ENCODE measurements around the gene SNAP29. TPM values are rescaled to one million over a fixed set of nuclear protein-coding genes. Genes with fewer than 3 reads are reported as not detected.
"Not testable (repeated sequence)": the region's sequence is repeated elsewhere in the genome, so short reads cannot be mapped to it uniquely, and the experiment has no call there.

Gene SNAP29
- total RNA-seq, 2 experiments from 2014 or later = 20.0 to 22.6 TPM

GRCh38 chr22:20825624-20826023 is 33.2 kb upstream of the SNAP29 start:
- Mint-ChIP-seq H3K9me3 (no peaks in the 10 kb centered on the region), H3K36me3 (ENCODE audit: low read depth) (peaks cover 15% of the 10 kb centered on the region), H3K4me3 (no peak overlapping the region), H3K27me3 (no peaks in the 10 kb centered on the region), H3K4me1 (ENCODE audit: low read depth) (no peaks in the 10 kb centered on the region), H3K27ac (no peak overlapping the region)
- intact Hi-C loops (cut with micrococcal nuclease) = no loop called here
- no peak for TF ChIP-seq CTCF (IDR thresholded peaks at IDR 0.05)
- DNase-seq (no peak), ATAC-seq (no peak)
- ChIA-PET CTCF (interaction anchor here (1.5 to 1.6 kb wide), 2 partner anchors 20 to 42 kb away, joined by 3 to 4 read pairs; no protein-coding TSS in a partner anchor), POLR2A (no interaction called here)

- H3K4me3 Mint-ChIP-seq; DNase-seq; POLR2A ChIA-PET; intact Hi-C loops (cut with micrococcal nuclease); H3K27ac Mint-ChIP-seq; ATAC-seq; H3K27me3 Mint-ChIP-seq; H3K4me1 Mint-ChIP-seq (ENCODE audit: low read depth); H3K9me3 Mint-ChIP-seq: not testable (repeated sequence)
- CTCF ChIA-PET = interaction anchor here (1.5 kb wide), 1 partner anchor 43 kb away, joined by 4 read pairs; no protein-coding TSS in a partner anchor
- H3K36me3 Mint-ChIP-seq (ENCODE audit: low read depth) = peaks cover 17% of the 10 kb centered on the region
These were observed 32.2 kb upstream of the SNAP29 start for GRCh38 chr22:20826373-20827152.

GRCh38 chr22:20829491-20830134 is 29.2 kb upstream of the SNAP29 start:
- CTCF ChIA-PET = interaction anchor here (1.2 kb wide), 1 partner anchor 88 kb away, joined by 3 read pairs; no protein-coding TSS in a partner anchor
- no peak for ATAC-seq
- POLR2A ChIA-PET = no interaction called here
- no peak for TF ChIP-seq CTCF (IDR thresholded peaks at IDR 0.05)
- Mint-ChIP-seq H3K36me3 (ENCODE audit: low read depth) (peaks cover 30% of the 10 kb centered on the region), H3K9me3 (no peaks in the 10 kb centered on the region), H3K4me1 (ENCODE audit: low read depth) (no peaks in the 10 kb centered on the region), H3K4me3 (no peak overlapping the region), H3K27me3 (no peaks in the 10 kb centered on the region), H3K27ac (no peak overlapping the region)
- intact Hi-C loops (cut with micrococcal nuclease) = no loop called here
- no peak for DNase-seq

- intact Hi-C loops (cut with micrococcal nuclease) = no loop called here
- TF ChIP-seq CTCF (IDR thresholded peaks at IDR 0.05) = no peak
- Mint-ChIP-seq H3K4me3 (no peak overlapping the region), H3K9me3 (no peaks in the 10 kb centered on the region), H3K36me3 (ENCODE audit: low read depth) (peaks cover 26% of the 10 kb centered on the region), H3K27ac (no peak overlapping the region), H3K27me3 (no peaks in the 10 kb centered on the region), H3K4me1 (ENCODE audit: low read depth) (peaks cover 9% of the 10 kb centered on the region)
- ChIA-PET CTCF (no interaction called here), POLR2A (no interaction called here)
- DNase-seq (no peak), ATAC-seq (no peak)
These were observed 25.6 kb upstream of the SNAP29 start for GRCh38 chr22:20833225-20833665.

GRCh38 chr22:20834206-20834605 is 24.6 kb upstream of the SNAP29 start:
- POLR2A ChIA-PET = interaction anchor here (1.6 kb wide), 1 partner anchor 40 kb away, joined by 3 read pairs; no protein-coding TSS in a partner anchor
- no peak overlapping the region for H3K4me3 Mint-ChIP-seq
- intact Hi-C loops (cut with micrococcal nuclease) = no loop called here
- H3K27ac Mint-ChIP-seq = no peak overlapping the region
- no peaks in the 10 kb centered on the region for H3K9me3 Mint-ChIP-seq
- peaks cover 15% of the 10 kb centered on the region for H3K4me1 Mint-ChIP-seq (ENCODE audit: low read depth)
- ATAC-seq = no peak
- no peaks in the 10 kb centered on the region for H3K27me3 Mint-ChIP-seq
- CTCF ChIA-PET = interaction anchor here (0.8 kb wide), 1 partner anchor 12 kb away, joined by 3 read pairs; no protein-coding TSS in a partner anchor
- DNase-seq = no peak
- TF ChIP-seq CTCF (IDR thresholded peaks at IDR 0.05) = no peak
- peaks cover 20% of the 10 kb centered on the region for H3K36me3 Mint-ChIP-seq (ENCODE audit: low read depth)
